ENCODE data around the gene MAP1B.

Gene MAP1B

GRCh38 chr5:72194846-72195245 lies 87.6 kb downstream of the MAP1B start:
- DNase-seq (ENCODE audit: low spot score): no peak

- DNase-seq (ENCODE audit: low spot score): no peak
Measured at GRCh38 chr5:72195581-72195980, 88.3 kb downstream of the MAP1B start.

- no peak for DNase-seq (ENCODE audit: low spot score)
Measured at GRCh38 chr5:72197393-72197792, 90.1 kb downstream of the MAP1B start.

- DNase-seq (ENCODE audit: low spot score): no peak
Measured at GRCh38 chr5:72199681-72200080, 92.4 kb downstream of the MAP1B start.

- DNase-seq (ENCODE audit: low spot score): no peak
Measured at GRCh38 chr5:72202331-72202825, 95.1 kb downstream of the MAP1B start.

GRCh38 chr5:72203251-72203845 lies 96.1 kb downstream of the MAP1B start:
- DNase-seq (ENCODE audit: low spot score): no peak

GRCh38 chr5:72204946-72205345 lies 97.7 kb downstream of the MAP1B start:
- no peak for DNase-seq (ENCODE audit: low spot score)

GRCh38 chr5:72205431-72206009 lies 98.2 kb downstream of the MAP1B start:
- no peak for DNase-seq (ENCODE audit: low spot score)

- DNase-seq (ENCODE audit: low spot score): no peak
Measured at GRCh38 chr5:72206160-72206559, 98.9 kb downstream of the MAP1B start.

GRCh38 chr5:72206994-72207393 lies 99.7 kb downstream of the MAP1B start:
- DNase-seq (ENCODE audit: low spot score): no peak

GRCh38 chr5:72208324-72208926 lies 101.2 kb downstream of the MAP1B start:
- DNase-seq (ENCODE audit: low spot score): no peak

- DNase-seq (ENCODE audit: low spot score): no peak
Measured at GRCh38 chr5:72209147-72210115, 102.2 kb downstream of the MAP1B start.

GRCh38 chr5:72210888-72211678 lies 103.8 kb downstream of the MAP1B start:
- DNase-seq (ENCODE audit: low spot score): no peak

GRCh38 chr5:72212171-72212570 lies 104.9 kb downstream of the MAP1B start:
- DNase-seq (ENCODE audit: low spot score): no peak

GRCh38 chr5:72213482-72213881 lies 106.2 kb downstream of the MAP1B start:
- DNase-seq (ENCODE audit: low spot score): no peak

- DNase-seq (ENCODE audit: low spot score): no peak
Measured at GRCh38 chr5:72214168-72214567, 106.9 kb downstream of the MAP1B start.

- no peak for DNase-seq (ENCODE audit: low spot score)
Measured at GRCh38 chr5:72216756-72217155, 109.5 kb downstream of the MAP1B start.

- DNase-seq (ENCODE audit: low spot score): no peak
Measured at GRCh38 chr5:72221099-72221498, 113.8 kb downstream of the MAP1B start.

- no peak for DNase-seq (ENCODE audit: low spot score)
Measured at GRCh38 chr5:72221541-72221940, 114.3 kb downstream of the MAP1B start.

- DNase-seq (ENCODE audit: low spot score): no peak
Measured at GRCh38 chr5:72222521-72222920, 115.2 kb downstream of the MAP1B start.

- no peak for DNase-seq (ENCODE audit: low spot score)
Measured at GRCh38 chr5:72223371-72223770, 116.1 kb downstream of the MAP1B start.
